Dermis blood vessel endothelial cell (primary cell): ENCODE results near the gene CITED4. TPM values are rescaled to one million over a fixed set of nuclear protein-coding genes. Genes with fewer than 3 reads are reported as not detected.

Experiments used
- DNase-seq: peaks from one replicate; pipeline ENCODE4 v3.0.0; 2010
- total RNA-seq: library from RNA; depleted of rRNA; stranded (reverse); fragments of >200 nt; gene quantifications from 2 replicates; pipeline ENCODE4 v1.2.3, GENCODE V29; 2014

CITED4 gene
- total RNA-seq, 1 donor from 2014 or later = 8.0 TPM

DNA sequence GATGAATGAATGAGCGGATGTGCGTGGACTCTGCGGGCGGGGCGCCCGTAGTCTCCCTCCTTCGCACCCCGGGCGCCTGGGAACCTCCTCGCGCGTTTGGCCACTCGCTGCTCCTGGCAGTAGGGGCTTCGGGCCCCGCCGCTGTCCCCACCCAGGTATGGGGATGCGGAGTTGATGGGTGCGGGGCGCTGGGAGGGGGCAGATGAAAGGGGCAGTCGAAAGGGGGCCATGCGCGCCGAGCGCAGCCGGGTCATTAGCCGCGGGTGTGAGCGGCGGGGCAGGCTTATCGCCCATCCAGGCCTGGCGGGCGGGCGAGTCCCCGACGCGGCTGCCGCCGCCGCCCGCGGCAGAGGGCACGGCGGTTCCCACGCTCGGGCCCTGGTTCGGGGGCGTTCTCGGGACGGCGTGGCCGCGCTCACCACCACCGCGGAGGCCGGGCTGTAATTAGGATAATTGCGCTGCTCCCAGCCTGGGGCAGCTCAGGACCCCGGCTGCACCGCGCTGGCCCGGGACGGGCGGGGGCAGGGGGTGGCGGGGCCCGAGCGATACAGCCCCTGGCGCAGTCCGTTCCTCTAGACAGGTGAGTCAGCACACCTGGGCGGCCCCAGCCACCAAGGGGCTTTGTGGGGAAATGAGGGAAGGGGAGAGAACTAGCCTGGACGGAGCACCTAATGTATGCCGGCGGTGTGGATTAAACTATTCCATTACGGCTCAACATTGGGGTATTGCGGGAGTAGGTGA, 22.1 kb upstream of the CITED4 start:
- no peak for DNase-seq

DNA sequence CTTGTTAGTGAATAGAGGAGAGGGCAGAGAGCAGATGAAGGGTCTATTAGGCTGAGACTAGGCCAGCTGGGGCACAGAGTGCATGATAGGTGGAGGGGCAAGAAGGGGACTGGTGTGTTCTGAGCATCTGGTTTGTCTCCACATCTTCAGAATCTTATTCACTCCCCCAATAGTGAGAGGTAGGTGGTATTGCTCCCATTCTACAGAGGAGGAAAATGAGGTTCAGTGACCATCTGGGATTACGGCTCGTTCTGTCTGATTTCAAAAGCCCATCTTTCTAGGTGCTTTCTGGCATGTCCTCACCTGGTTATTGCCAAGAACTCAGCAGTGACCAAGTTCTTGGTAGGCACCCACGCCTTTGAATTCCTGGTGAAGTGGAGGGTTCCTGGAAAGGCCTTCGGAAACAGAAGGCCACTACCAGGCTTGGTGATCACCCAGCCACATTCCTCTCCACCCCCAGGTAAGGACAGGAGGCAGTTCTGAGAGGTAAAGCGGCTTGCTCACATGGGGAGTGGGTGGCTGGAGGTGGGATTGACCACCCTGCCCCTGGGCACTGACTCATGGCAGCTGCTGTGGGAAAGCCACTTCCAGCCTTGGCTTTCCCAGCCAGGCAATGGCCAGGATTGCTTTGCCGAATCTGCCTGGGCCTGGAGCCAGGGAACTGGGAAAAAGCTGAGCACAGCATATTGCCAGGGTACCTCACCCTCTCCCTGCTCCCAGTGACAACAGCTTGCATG, 18.8 kb upstream of the CITED4 start:
- no peak for DNase-seq

DNA sequence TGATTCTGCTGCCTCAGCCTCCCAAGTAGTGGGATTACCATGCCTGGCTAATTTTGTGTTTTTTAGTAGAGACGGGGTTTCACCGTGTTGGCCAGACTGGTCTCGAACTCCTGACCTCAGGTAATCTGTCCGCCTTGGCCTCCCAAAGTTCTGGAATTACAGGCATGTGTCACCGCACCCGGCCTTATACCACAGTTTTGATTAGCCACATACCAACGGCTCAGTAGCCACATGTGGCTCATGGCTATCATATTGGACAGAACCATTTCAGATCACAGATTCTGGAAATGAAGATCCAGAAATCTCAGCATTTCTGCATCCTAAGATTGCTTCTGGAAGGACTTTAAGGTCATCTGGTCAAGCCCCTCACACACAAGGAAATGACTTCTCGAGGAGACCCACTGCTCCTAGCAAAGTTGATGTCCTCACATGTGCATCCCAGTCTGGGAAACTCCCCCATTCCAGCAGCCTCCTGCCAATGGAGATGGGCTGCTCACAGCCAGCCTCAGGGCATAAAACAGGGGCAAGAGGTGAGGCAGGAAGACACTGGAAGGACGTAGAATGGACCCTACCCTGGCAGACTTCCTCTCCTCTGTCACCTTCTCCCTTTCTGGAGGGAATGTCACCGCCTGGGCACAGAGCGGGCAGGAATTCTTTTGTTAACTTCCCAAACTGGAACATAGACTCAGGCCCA, 17.5 kb upstream of the CITED4 start:
- DNase-seq = no peak

- DNase-seq = no peak
These were observed 16.7 kb upstream of the CITED4 start for GRCh38 chr1:40878906-40879305.

DNA sequence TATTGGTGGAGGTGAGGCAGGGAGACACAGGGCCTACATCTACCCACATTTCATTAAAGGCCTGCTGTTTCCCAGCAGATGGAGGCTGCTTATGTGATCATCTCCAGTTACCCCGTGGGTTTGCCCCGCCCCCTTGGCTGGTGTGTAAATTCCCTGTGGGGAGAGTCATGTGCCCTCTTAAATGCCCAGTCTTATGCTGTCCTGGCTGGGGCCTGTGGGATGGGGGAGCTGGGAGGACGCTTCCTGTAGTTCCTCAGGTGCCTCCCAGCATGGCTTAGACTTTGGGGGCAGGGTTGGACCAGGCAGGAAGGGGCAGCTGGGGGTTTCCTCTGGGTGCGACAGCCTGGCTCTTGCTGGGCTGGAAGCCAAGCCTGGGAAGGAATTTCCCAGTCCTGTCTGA, 15.5 kb upstream of the CITED4 start:
- peak; percentile 95 for DNase-seq

GRCh38 chr1:40876891-40877290, 14.7 kb upstream of the CITED4 start:
- DNase-seq = no peak

DNA sequence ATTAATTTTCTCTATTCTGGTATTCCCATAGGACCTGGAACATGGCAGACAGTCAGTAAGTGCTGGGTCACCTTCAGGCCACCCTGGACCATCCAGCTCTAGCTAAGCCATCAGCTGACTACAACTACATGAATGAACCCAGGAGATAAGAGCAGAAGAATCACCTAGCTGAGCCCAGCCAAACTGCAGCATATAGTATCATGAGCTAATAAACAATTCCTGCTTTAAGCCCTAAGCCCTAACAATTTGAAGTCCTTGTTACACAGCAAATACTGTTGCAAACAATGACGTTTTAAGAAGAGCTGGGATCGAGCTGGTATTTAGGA, 14.2 kb upstream of the CITED4 start:
- DNase-seq = no peak

DNA sequence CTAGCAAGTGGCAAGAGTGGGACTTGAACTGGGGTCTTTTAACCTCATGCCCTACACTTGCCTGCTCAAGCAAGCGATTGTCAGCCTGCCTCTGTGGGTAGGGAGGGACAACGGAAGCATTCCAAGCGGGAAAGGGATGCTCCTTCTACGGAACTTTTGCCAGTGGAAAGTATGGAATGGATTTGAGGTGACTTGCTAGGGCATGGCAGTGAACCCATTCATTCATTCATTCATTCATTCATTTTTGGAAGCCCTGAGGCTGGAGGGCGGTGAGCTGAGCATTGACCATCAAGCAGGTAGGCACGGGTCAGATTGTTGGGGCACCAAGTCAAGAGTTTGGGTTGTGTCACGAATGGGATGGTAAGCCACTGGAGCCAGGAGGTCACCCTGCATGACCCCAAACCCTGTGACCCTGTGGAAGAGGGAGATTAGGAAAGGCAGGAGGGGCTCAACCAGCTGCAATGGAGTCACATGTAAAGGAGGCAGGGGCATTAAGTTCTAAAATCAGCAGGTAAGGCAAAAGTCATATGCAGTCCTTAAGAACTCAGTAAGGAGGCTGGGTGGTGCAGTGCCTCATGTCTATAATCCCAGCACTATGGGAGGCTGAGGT, 11.8 kb upstream of the CITED4 start:
- no peak for DNase-seq

GRCh38 chr1:40872276-40872675, 10.1 kb upstream of the CITED4 start:
- DNase-seq = no peak

GRCh38 chr1:40870135-40870728, 8.1 kb upstream of the CITED4 start:
- peak; percentile 34 for DNase-seq

GRCh38 chr1:40868051-40868723, 6.0 kb upstream of the CITED4 start:
- peak; percentile 73 for DNase-seq

- peak; percentile 64 for DNase-seq
These were observed 749 bp downstream of the CITED4 start for GRCh38 chr1:40861224-40862003.

GRCh38 chr1:40860706-40861223, 1.4 kb downstream of the CITED4 start:
- DNase-seq = no peak

GRCh38 chr1:40858856-40859416, 3.2 kb downstream of the CITED4 start:
- DNase-seq = no peak

GRCh38 chr1:40857737-40858136, 4.4 kb downstream of the CITED4 start:
- no peak for DNase-seq

DNA sequence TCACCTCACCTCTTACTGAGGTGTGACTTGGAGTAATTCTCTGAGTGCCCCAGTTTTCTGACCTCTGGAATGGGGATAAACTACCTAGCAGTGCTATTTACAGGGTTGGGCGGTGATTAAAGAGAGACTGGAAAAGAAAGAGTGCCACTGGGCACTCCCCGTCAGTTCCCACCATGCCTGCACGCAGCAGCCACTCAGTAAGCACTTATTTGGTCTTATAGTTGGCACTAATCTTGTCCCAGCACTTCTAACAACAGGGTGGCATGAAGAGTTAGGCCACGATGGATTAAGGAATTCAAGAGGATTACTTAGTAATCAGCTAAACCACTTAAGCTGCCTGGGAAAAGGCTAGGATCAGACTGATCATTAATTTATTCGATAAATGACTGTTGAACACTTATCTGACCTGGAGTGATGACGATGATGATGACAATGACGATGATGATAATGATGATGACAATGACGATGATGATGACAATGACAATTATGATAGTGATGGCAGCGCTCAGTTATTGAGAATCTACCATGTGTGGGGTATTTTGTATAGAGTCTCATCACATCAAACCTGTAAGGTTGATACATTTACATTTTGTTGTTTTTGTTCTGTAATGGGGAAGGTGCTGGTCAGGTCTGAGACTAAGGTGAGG, 5.4 kb downstream of the CITED4 start:
- no peak for DNase-seq

DNA sequence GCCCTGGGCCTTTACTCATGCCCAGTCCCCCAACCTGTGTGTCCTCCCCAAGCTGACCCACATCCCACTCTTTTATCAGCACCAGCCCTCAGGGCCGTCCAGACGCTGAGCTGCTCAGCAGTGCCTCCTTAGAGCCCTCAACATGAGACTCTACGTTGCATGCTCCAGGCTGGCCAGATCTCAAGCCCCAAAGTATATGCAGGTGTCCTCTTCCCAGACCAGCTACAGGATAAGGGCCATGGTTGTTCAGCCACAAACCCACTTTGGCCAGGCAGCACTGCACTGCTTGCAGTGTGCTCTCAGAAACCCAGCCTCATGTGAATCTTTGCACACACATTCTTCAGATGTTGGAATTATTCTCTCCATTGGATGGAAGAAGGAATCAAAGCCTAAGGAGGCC, 6.0 kb downstream of the CITED4 start:
- no peak for DNase-seq

- DNase-seq = peak; percentile 42
These were observed 6.7 kb downstream of the CITED4 start for GRCh38 chr1:40855513-40855912.

DNA sequence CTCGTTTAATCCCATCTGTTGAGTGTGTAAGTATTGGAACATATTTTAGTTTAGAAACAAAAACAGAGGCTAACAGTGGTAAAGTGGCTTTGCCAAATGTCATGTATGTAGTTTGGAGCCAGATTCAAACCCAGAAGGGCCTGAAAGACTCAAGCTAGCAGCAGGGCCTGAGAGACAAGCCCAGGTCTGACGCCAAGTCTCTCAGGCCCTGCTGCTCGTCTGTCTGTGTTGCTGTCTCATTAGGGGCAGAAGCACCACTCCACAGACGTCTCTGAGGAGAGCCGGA, 8.3 kb downstream of the CITED4 start:
- no peak for DNase-seq

DNA sequence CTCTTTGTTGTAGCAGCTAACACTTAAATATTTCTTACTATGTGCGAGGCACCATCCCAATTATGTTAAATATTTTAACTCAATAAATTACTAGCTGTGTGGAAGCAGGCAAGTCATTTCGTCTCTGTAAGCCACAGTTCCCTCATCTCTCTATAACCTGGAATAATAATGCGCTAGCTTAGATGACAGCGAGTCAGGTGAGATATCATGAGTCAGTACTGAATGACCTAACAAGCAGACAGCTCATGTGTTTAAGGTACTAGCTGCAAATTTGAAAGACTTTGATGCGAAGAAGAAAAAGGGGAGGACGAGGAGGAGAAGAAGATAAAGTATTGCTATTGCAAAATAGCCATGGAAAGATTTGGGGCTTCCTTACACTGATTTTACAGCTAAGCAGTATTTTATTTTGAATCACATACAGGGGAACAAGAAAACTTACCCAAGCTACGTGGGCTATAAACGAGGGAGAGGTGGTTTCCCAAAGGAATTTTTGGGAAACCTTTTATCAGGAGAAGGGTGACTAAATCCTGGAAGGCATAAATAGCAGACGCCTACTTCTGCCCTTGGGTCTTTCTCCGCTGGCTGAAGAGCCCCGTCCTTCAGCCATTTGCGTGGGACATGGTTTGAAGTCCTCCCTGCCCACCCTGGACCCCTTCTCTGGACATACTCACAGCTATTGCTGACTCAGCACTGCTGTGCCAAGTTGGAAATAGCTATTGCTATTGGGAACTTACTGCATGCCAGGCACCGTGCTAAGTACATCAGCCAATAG, 8.9 kb downstream of the CITED4 start:
- DNase-seq = no peak
